Stimulated activated CD8-positive, alpha-beta memory T cell treated with anti-CD3 and anti-CD28 coated beads, Interleukin-7, amount 100 ng/mL, for 24 hours (primary cell): Measurements from ENCODE around the gene FRMD4B.
A peak's percentile ranks its signal among the peaks of the same experiment; 100 is the strongest.
"Not testable (repeated sequence)": the region's sequence is repeated elsewhere in the genome, so short reads cannot be mapped to it uniquely, and the experiment has no call there.

ENCODE experiments used
- DNase-seq: peaks from one replicate; pipeline ENCODE4 v3.0.0-alpha.2; 2020; ENCODE audit warnings: low read depth

FRMD4B gene

DNA sequence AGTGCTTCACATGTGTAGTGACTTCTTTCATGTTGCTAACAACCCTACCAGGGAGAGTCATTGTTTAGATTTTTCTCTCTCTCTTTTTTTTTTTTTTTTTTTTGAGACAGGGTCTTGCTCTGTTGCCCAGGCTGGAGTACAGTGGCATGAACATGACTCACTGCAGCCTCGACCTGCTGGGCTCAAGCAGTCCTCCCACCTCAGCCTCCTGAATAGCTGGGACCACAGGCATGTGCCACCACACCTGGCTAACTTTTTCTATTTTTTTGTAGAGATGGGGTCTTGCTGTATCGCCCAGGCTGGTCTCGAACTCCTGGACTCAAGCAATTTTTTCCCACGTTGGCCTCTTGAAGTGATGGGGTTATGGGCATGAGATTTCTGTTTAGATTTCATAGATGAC is 63.4 kb downstream of the FRMD4B start:
- not testable (repeated sequence) for DNase-seq

- no peak for DNase-seq
Measured at GRCh38 chr3:69322158-69322509, 63.8 kb downstream of the FRMD4B start.

DNA sequence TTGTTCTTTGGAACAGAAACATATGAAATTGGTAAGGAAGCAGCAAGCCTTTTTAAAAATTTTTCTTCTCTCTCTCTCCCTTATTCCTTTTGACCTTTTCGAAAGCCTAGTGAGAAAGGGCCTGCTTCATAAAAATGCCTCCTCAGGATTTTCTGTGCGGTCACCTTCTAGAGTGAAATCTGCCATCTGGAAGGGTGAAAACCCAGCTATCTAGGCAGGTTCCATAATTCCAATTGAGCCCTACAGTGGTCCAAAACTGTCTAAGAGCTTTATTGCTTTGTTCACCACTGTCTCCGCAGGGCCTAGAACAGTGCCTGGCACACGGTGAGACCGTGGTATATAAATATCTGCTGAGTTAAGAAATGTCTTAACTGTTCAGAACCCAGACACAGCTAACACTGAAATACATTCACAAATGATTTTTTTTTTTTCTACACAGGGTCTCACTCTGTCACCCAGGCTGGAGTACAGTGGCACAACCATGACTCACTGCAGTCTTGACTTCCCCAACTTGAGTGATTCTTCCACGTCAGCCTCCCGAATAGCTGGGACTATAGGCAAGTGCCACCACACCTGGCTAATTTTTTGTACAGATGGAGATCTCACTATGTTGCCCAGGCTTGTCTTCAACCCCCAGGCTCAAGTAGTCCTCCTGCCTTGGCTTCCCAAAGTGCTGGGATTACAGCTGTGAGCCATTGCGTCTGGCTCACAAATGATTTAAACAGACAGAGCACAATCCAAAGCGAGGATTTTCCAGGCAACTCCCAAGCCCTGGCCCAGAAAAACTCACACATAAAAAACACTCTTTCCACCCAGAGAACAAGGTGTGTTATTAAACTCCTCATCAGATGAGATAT is 64.4 kb downstream of the FRMD4B start:
- no peak for DNase-seq

DNA sequence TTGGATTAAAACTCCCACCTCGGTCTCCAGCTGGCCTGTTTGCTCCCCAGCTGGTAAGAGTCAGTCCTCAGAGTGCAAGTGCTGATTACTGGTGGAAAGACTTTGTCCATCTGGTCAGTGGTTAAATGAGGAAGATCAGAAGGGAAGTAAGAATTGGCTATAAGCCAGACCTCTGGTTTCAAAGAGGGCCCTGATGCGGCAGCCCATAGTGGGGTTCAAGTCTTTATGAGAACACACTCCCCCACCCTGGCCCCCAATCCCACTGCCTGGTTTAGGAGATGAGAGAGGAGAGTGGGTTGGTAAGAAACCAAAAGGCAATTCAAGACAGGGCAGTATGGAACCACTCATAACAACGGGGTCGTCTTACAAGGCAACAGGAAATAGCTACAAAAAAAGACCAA is 65.0 kb downstream of the FRMD4B start:
- DNase-seq: no peak

GRCh38 chr3:69319652-69320051 is 66.2 kb downstream of the FRMD4B start:
- DNase-seq: no peak

DNA sequence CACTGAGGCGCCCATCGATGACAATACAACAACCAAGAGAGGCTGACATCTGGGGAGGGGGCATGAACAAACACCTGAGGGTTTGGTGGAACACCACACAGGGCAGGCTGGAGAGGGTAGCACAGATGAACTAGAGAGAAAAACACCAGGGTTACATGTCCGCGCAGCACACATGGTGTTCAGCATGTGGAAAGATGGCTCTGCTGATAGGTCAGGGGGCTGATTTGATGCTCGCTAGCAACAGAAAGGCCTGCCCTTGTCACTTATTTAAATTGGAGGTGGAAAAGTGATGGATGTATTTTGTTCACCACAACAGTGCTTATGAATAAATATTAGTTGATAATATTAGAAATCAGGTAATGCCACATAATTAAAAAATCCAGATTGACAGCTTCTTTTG is 67.5 kb downstream of the FRMD4B start:
- DNase-seq: no peak

DNA sequence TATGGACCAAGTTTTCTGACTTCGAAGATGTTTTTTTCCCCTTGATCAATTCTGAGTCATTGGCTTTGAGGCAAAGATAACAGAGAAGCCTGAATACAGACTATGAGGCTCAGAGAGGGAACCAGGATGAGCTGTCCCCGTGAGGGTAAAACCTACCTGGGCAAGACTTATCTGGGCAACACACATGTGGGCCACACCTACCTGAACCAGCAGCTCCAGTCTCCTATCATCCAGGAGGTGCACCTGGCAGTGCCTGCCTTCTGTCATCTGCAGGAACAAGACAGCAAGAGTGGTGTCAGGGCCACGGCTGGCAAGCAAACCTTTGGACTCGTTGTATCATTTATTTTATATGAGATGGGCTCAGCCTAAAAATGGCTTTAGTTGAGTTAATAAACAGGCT is 72.6 kb downstream of the FRMD4B start:
- no peak for DNase-seq

GRCh38 chr3:69309814-69310213 is 76.1 kb downstream of the FRMD4B start:
- DNase-seq: no peak

DNA sequence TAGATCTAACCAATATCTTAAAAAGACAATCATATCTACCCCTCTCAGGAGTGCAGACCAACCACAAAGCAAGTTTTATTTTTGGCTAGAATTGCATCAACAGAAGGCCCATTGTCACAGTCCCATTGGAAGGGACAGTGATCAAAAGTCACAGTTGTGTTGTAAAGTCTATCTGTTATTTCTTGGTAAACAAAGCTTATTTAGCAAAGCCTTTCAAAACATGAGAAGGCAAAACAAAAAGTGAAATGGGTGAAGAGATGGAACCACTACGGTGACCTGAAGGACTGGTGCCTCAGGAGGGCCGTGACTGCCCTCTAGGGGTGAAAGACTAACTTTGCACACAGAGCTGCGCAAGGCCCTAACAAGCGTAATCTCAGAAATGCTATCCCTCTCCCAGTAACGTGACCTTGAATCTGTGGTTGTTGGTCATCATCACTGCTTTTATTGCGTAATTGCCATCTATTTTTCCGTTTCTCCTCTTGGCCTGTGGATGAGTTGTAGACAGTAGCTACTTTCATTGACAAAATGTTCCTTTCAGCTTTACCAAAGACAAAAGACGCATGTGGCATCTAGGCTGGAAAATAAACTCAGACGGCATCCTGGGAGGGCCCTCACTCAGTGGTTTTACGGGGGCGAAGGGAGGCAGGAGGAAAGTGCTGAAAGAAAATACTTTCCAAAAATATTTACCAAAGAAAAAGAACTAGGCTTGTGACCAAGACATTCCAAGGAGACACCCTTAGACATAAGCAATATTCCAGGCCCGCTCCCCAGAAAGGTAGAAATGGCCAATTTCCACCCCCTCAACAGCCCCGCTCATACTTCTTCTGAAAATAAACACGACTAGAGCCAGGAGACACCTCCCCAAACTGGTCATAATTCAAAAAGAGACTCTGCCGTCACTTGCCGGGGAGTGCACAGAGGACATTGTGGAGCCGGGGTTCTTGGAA is 79.4 kb downstream of the FRMD4B start:
- peak; percentile 35 for DNase-seq

DNA sequence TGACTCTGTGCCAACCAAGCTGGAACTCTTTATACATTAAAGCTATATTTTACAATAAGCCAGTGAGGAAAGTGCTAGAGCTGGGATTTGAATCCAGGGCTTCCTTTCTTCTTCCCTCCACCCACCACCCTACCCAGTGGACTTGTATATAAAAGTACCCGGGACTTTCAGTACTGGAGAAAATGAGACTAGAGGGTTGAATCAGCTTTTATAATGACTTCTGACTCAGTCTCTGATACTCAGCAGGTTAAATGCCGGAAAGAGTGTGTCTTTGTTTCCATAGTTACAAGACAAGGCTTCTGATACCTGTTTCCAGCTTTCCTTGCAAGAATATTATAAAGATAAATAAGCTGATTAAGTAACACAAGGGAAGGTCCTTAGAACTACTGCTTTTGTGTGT is 80.9 kb downstream of the FRMD4B start:
- no peak for DNase-seq

- DNase-seq: no peak
Measured at GRCh38 chr3:69304396-69304795, 81.5 kb downstream of the FRMD4B start.

GRCh38 chr3:69300296-69300695 is 85.6 kb downstream of the FRMD4B start:
- no peak for DNase-seq

DNA sequence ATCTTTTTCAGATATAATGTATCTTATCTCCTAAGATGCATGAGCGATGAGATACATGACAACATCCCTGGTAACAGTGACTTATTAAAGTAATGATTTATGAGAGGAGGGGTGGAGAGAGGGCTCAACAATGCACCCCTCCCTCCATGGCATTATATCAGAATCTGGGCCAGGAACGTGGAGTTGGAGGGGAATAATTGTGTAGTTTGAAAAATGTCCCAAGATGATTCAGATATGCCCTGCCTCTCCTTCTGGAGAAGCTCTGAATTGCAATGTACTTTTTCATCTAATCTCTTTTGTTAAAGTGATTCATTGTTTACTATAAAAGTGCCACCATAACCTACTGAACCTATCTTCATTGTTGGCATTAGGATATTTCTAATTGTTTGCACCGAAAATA is 86.5 kb downstream of the FRMD4B start:
- no peak for DNase-seq

- no peak for DNase-seq
Measured at GRCh38 chr3:69297501-69297900, 88.4 kb downstream of the FRMD4B start.

GRCh38 chr3:69296995-69297394 is 88.9 kb downstream of the FRMD4B start:
- DNase-seq: no peak

- DNase-seq: no peak
Measured at GRCh38 chr3:69294014-69294766, 91.7 kb downstream of the FRMD4B start.

DNA sequence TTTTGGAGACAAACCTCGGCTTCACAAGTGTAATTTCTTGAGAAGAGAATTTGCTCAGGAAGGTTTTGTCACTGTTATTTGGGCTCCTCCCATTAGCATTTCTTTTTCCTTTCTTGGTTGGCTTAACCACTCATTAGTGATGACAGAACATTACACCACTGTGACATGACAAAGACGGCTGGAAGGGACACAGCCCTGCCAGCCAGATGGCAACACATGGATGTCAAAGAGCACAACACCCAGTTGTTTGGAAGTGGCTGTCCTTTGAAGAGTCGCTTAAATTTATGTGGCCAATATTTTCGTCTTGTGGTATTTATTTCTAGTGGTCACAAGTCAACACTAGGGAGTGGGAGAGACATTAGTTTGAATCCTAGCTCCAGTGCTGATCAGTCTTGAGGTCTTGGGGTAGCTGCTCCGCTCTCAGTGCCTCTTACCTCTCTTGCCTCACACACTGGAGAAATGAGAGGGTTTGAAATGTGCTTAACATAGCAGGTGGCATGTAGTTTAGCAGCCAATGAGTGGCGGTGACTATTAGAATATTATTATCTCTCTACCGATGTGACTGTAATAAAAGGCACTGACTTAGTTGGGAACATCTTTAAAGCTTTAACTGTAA is 92.8 kb downstream of the FRMD4B start:
- no peak for DNase-seq

DNA sequence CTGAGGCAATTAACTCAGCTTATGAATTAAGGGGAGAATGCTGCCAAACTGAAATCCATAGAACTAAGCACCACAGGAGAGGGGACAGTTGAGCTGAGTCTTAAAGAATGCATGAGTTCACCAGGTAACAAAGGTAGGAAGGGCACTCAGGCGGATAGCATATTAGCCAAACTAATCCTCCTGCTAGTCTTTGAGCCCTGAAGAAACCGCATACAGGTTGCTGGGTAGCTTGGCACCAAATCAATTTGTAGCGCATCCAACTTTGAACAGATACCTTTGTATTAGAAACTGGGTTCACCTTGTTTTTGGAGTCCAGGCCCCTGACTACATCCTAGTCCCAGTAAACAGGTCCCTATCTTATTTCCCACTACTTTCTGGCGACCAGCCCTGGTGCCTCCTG is 93.7 kb downstream of the FRMD4B start:
- no peak for DNase-seq

DNA sequence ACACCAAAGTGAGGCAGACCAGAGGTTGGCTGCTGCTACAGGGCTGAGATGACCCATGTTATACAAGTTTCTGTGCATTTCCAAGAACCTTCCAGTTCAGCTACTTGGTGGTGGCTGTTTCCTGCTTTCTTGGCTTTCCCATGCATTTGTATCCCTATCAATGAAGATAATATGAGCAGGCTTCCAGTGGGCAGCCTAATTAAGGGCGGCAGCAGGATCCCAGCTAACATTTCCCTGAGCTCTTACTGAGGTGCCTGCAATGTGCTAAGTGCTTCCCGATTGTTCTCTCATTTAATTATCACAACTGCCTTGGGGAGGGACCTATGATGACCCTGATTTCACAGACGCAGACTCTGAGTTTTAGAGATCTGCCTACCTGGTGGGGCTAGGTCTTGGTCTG is 95.5 kb downstream of the FRMD4B start:
- DNase-seq: no peak

- DNase-seq: no peak
Measured at GRCh38 chr3:69290006-69290405, 95.9 kb downstream of the FRMD4B start.

DNA sequence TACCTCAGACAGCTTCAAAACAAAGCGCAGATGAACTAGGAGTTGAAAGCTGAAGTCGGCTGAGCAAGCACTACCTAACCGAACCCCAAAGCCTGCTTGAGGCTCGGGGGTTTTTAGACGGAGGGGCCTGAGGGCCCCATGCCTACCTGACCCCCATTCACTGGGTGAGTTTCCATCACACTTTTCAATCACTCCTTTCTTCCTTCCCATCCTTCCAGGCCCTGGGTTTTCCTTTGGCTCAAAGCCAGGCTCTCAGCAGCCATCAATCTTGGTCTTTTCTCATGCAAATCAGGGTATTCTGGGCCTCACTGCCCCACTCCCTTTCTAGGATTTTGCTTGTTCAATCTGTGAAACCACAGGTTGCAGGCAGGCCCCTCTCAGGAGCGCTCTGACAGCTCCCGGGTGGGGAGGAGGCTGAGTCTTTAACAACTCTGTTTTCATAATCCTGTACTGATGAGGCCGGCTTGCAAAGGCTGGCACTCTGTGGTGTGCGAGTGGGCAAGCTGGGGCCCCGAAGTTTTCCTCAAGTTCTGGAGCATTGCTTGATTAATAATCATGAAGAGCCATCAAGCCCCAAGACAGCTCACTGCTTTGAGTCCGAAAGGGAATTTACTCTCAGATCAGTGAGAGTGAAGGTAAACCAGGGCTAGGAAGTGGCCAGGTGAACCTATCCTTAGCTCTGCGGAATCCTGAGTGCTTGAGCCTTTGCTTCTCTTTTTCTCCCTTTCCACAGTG is 97.6 kb downstream of the FRMD4B start:
- DNase-seq: peak; percentile 12
